AG04449 (cell line): Measurements from ENCODE around the gene OPA3.
A peak's percentile ranks its signal among the peaks of the same experiment; 100 is the strongest.

Source experiments
- CTCF ChIA-PET: fragments of 350-600 bp; formaldehyde crosslinking; extraction: SDS; loops from one replicate; lab custom pipeline; 2021; ENCODE audit warnings: antibody characterized with exemption; lab: Yijun Ruan, JAX
- POLR2A ChIA-PET: fragments of 400-600, 350-600 bp; formaldehyde crosslinking; extraction: SDS; loops from one replicate; lab custom pipeline; 2020; ENCODE audit warnings: antibody characterized with exemption, inconsistent platforms; lab: Yijun Ruan, JAX
- DNase-seq: peaks from one replicate; pipeline ENCODE4 v3.0.0-alpha.2; 2010; ENCODE audit warnings: low read depth, low spot score
- H3K4me3 ChIP-seq: 2 replicates; pipeline ENCODE4 v1.5.1; 2011; ENCODE audit warnings: low read depth, mild to moderate bottlenecking, control low read depth, low read length
- TF ChIP-seq, protein P1 (sequence below): IDR thresholded peaks from one replicate; pipeline ENCODE4 v1.5.1; 2011; ENCODE audit warnings: mild to moderate bottlenecking, moderate library complexity, low read length, control low read depth, inconsistent platforms; ENCODE audit not compliant: insufficient read depth; ENCODE audit errors: missing control alignments

The OPA3 gene

DNA sequence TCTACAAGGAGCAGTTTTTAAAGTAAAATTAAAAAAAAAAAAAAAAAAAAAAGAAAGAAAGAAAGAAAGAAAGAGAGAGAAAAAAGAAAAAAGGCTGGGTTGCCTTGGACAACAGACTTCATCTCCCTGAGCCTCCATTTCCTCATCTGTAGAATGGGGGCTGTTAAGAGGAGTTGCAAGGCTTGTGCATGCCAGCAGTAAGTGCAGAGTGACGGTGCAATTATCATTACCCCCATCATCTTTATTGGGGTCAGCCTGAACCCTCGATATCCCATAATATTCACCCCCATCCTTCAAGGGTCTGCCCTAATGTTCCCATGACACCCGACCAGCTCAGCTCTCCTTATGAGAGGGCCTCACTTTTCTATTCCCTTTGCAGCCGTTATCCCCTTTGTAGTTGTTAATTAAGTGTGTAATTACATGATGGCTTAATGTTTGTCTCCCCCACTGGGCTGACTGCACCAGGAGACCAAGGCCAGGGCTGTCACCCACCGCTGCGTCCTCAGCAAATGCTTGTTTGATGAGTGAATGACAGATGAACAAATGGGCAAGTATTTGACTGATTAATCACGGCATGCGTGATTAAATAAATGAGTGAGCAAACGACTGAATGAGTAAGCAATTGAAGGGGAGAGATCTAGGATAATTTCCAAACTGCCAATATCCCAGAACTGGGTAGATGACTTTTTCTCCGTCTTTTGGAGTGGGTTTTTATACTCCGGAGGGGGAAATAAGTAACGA lies 106.7 kb downstream of the OPA3 start:
- POLR2A ChIA-PET: interaction anchor here (0.7 to 1.5 kb wide), 8 partner anchors 8 to 300 kb away, joined by 3 to 26 read pairs (median 6); partner anchors contain the start of genes BLOC1S3, ERCC1, FOSB and TRAPPC6A
- DNase-seq: no peak
- peak overlapping the region; percentile 63 for H3K4me3 ChIP-seq
- TF ChIP-seq, protein P1, sequence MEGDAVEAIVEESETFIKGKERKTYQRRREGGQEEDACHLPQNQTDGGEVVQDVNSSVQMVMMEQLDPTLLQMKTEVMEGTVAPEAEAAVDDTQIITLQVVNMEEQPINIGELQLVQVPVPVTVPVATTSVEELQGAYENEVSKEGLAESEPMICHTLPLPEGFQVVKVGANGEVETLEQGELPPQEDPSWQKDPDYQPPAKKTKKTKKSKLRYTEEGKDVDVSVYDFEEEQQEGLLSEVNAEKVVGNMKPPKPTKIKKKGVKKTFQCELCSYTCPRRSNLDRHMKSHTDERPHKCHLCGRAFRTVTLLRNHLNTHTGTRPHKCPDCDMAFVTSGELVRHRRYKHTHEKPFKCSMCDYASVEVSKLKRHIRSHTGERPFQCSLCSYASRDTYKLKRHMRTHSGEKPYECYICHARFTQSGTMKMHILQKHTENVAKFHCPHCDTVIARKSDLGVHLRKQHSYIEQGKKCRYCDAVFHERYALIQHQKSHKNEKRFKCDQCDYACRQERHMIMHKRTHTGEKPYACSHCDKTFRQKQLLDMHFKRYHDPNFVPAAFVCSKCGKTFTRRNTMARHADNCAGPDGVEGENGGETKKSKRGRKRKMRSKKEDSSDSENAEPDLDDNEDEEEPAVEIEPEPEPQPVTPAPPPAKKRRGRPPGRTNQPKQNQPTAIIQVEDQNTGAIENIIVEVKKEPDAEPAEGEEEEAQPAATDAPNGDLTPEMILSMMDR: no peak
- CTCF ChIA-PET: interaction anchor here (0.8 to 19.3 kb wide), 25 partner anchors 9 to 225 kb away, joined by 3 to 773 read pairs (median 10); partner anchors contain the start of genes EML2, ERCC1, FOSB and PPM1N
